Measurements from ENCODE around the gene ADAMTSL5. TPM values are rescaled to one million over a fixed set of nuclear protein-coding genes. Genes with fewer than 3 reads are reported as not detected.

ADAMTSL5 gene
- 5.0 and 5.4 TPM in 2 replicates for total RNA-seq

GRCh38 chr19:1512671-1513498 is at the start of gene ADAMTSL5:
Gene ADAMTSL5, minus strand, starts transcription at chr19:1513019. Its CDS starts 2,076 bp downstream, at chr19:1510943.

GRCh38 chr19:1523412-1524286 is 10.8 kb upstream of the ADAMTSL5 start, which contains the start of gene PLK5:
Gene PLK5, plus strand, starts transcription at chr19:1524077. Its CDS starts 2,920 bp downstream, at chr19:1526997.

GRCh38 chr19:1491114-1491848 is 21.5 kb downstream of the ADAMTSL5 start, which contains the start of gene REEP6:
Gene REEP6, plus strand, starts transcription at chr19:1491181. Its CDS starts 89 bp downstream, at chr19:1491270.

GRCh38 chr19:1490311-1491113 is 22.3 kb downstream of the ADAMTSL5 start, which contains the start of gene PCSK4:
Gene PCSK4, minus strand, starts transcription at chr19:1490350. Its CDS starts 4 bp downstream, at chr19:1490346.

GRCh38 chr19:1478934-1479707 is 33.7 kb downstream of the ADAMTSL5 start, which contains the start of gene C19orf25:
Gene C19orf25, minus strand, starts transcription at chr19:1479215. Its CDS starts 312 bp downstream, at chr19:1478903.

Other genes starting within 250 kb of the ADAMTSL5 start
- 101 and 177 TPM in 2 replicates for gene CIRBP, start 243.7 kb downstream of the ADAMTSL5 start, total RNA-seq
- 23.8 and 45.4 TPM in 2 replicates for gene FAM174C, start 237.5 kb downstream of the ADAMTSL5 start, total RNA-seq
- gene EFNA2, start 227.1 kb downstream of the ADAMTSL5 start, total RNA-seq, result not detected in 2 replicates
- 53.2 and 65.3 TPM in 2 replicates for gene NDUFS7, start 129.1 kb downstream of the ADAMTSL5 start, total RNA-seq
- 30.0 and 30.2 TPM in 2 replicates for gene GAMT, start 111.5 kb downstream of the ADAMTSL5 start, total RNA-seq
- gene DAZAP1, start 105.4 kb downstream of the ADAMTSL5 start, total RNA-seq, result 39.2 and 75.1 TPM in 2 replicates
- 254 and 522 TPM in 2 replicates for gene RPS15, start 74.6 kb downstream of the ADAMTSL5 start, total RNA-seq
- 0.46 and 0.89 TPM in 2 replicates for gene APC2, start 62.9 kb downstream of the ADAMTSL5 start, total RNA-seq
- gene C19orf25, start 33.8 kb downstream of the ADAMTSL5 start, total RNA-seq, result 24.9 and 31.6 TPM in 2 replicates
- 1.2 and 1.7 TPM in 2 replicates for gene PCSK4, start 22.7 kb downstream of the ADAMTSL5 start, total RNA-seq
- 1.7 and 2.4 TPM in 2 replicates for gene REEP6, start 21.8 kb downstream of the ADAMTSL5 start, total RNA-seq
- gene PLK5, start 11.1 kb upstream of the ADAMTSL5 start, total RNA-seq, result 0.14 TPM in 1 of 2 replicates, not detected in the other
- gene MEX3D, start 55.3 kb upstream of the ADAMTSL5 start, total RNA-seq, result 33.6 and 45.5 TPM in 2 replicates
- gene MBD3, start 79.8 kb upstream of the ADAMTSL5 start, total RNA-seq, result 70.7 and 96.9 TPM in 2 replicates
- gene UQCR11, start 92.4 kb upstream of the ADAMTSL5 start, total RNA-seq, result 34.0 and 45.1 TPM in 2 replicates
- gene TCF3, start 139.6 kb upstream of the ADAMTSL5 start, total RNA-seq, result 72.8 and 154 TPM in 2 replicates
- gene ONECUT3, start 240.5 kb upstream of the ADAMTSL5 start, total RNA-seq, result not detected in 2 replicates

Data from smooth muscle cell of the umbilical artery (primary cell).